AG04450 (cell line): Measurements from ENCODE around the gene ZNHIT1. TPM values are rescaled to one million over a fixed set of nuclear protein-coding genes. Genes with fewer than 3 reads are reported as not detected.

ENCODE experiments used
- CTCF ChIA-PET: fragments of 300-600, 350-600 bp; formaldehyde crosslinking; extraction: SDS; loops from one replicate; lab custom pipeline; 2022; ENCODE audit warnings: antibody characterized with exemption, inconsistent platforms; lab: Charles Lee
- POLR2A ChIA-PET: fragments of 350-600 bp; formaldehyde crosslinking; extraction: SDS; loops from one replicate; lab custom pipeline; 2021; ENCODE audit warnings: antibody characterized with exemption, inconsistent platforms; lab: Yijun Ruan, JAX
- DNase-seq: peaks from one replicate; pipeline ENCODE4 v3.0.0-alpha.2; 2011; ENCODE audit warnings: low read depth, low spot score
- H3K27ac ChIP-seq: one replicate; pipeline ENCODE4 v1.5.1; 2012; ENCODE audit warnings: low read depth, low read length, control low read depth
- H3K27me3 ChIP-seq: one replicate; pipeline ENCODE4 v1.6.0; 2012; ENCODE audit warnings: low read length; ENCODE audit not compliant: control insufficient read depth, insufficient read depth
- H3K4me3 ChIP-seq: 2 replicates; pipeline ENCODE4 v1.5.1; 2011; ENCODE audit warnings: mild to moderate bottlenecking, low read depth, low read length, control low read depth
- H3K9me3 ChIP-seq: 2 replicates; pipeline ENCODE4 v1.5.1; 2012; ENCODE audit warnings: low read length; ENCODE audit not compliant: control insufficient read depth, insufficient read depth
- polyA plus RNA-seq: library from polyadenylated mRNA; depleted of rRNA; stranded (reverse); fragments of >200 nt; gene quantifications from 2 replicates; pipeline ENCODE4 v1.2.3, GENCODE V29; 2011
- TF ChIP-seq, protein P1 (sequence below): IDR thresholded peaks from 2 replicates; pipeline ENCODE4 v1.5.1; 2011; ENCODE audit warnings: low read depth, low read length, control low read depth, inconsistent platforms

Gene ZNHIT1
- polyA plus RNA-seq, 1 experiment, result 36.0 TPM

DNA sequence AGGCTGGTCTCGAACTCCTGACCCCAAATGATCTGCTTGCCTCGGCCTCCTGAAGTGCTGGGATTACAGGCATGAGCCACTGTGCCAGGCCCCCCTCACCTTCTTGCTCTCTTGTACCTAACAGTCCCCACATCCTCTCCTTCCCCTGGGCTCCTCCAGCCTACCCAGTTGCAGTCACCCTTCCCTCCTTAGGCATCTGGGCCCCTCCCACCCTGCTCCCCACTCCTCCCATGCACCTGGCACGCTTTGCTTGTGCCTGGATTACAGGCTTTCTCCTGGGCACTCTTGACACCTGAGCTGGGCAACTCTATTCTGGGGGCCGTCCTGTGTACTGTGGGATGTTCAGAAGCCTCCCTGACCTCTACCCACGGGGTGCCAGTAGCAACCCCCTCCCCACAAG lies 16.7 kb downstream of the ZNHIT1 start:
- Histone ChIP-seq H3K27me3 (no peaks in the 10 kb centered on the region), H3K4me3 (no peak overlapping the region), H3K27ac (no peak overlapping the region), H3K9me3 (no peaks in the 10 kb centered on the region)
- TF ChIP-seq, protein P1, sequence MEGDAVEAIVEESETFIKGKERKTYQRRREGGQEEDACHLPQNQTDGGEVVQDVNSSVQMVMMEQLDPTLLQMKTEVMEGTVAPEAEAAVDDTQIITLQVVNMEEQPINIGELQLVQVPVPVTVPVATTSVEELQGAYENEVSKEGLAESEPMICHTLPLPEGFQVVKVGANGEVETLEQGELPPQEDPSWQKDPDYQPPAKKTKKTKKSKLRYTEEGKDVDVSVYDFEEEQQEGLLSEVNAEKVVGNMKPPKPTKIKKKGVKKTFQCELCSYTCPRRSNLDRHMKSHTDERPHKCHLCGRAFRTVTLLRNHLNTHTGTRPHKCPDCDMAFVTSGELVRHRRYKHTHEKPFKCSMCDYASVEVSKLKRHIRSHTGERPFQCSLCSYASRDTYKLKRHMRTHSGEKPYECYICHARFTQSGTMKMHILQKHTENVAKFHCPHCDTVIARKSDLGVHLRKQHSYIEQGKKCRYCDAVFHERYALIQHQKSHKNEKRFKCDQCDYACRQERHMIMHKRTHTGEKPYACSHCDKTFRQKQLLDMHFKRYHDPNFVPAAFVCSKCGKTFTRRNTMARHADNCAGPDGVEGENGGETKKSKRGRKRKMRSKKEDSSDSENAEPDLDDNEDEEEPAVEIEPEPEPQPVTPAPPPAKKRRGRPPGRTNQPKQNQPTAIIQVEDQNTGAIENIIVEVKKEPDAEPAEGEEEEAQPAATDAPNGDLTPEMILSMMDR, result no peak
- CTCF ChIA-PET, result interaction anchor here (0.7 to 1.1 kb wide), 3 partner anchors 9 to 48 kb away, joined by 3 to 5 read pairs (median 3); partner anchors contain the start of gene ZNHIT1
- POLR2A ChIA-PET, result interaction anchor here (0.6 kb wide), 2 partner anchors 8 to 76 kb away, joined by 3 to 5 read pairs; no protein-coding TSS in a partner anchor
- DNase-seq, result no peak

DNA sequence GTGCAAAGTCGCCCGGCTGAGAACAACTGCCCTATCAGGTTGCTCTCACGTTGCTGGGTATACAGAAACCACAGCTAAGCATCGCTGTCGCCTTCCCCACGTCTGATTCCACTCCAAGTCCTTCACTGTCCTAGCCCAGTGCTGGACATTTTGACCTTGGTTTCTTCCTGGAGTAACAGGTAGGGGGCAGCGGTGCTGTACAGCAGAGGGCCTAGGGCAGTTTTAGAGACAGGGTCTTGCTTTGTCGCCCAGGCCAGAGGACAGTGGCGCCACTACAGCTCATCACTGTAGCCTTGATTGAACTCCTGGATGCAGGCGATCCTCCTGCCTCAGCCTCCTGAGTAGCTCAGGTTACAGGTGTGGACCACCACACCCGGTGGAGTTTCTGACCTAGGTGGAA lies 17.1 kb downstream of the ZNHIT1 start:
- CTCF ChIA-PET, result interaction anchor here (0.7 to 1.1 kb wide), 5 partner anchors 8 to 48 kb away, joined by 3 to 5 read pairs (median 3); partner anchors contain the start of gene ZNHIT1
- Histone ChIP-seq H3K27ac (no peak overlapping the region), H3K4me3 (no peak overlapping the region), H3K9me3 (no peaks in the 10 kb centered on the region), H3K27me3 (no peaks in the 10 kb centered on the region)
- TF ChIP-seq, protein P1, result peak; percentile 35; the same call in 1 of the 2 replicates
- DNase-seq, result no peak
- POLR2A ChIA-PET, result interaction anchor here (0.6 kb wide), 2 partner anchors 9 to 76 kb away, joined by 3 to 5 read pairs; no protein-coding TSS in a partner anchor

DNA sequence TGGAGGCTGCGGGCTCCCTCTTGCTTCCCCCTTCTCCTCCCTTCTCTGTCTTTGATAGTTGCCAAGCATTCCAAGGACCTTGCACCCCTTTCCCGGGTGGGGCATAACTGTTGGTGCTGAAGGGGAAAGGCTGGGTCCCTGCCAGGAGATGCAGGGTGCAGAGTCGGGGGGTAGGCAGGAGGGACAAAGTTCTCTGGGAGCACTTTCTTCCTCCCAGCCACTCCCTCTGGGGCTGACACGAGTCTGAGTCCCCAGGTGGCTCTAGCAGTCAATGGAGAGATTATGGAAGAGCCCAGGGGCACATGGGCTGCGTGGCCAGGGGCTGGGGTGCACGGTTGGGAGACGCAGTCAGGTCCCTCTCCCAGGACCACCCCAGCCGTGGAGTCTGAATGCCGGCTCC lies 17.6 kb downstream of the ZNHIT1 start:
- TF ChIP-seq, protein P1, result no peak
- Histone ChIP-seq H3K27me3 (no peaks in the 10 kb centered on the region), H3K9me3 (no peaks in the 10 kb centered on the region), H3K4me3 (no peak overlapping the region), H3K27ac (no peak overlapping the region)
- no peak for DNase-seq
- ChIA-PET POLR2A (no interaction called here), CTCF (interaction anchor here (1.0 to 1.1 kb wide), 4 partner anchors 8 to 48 kb away, joined by 3 to 5 read pairs (median 3); partner anchors contain the start of gene ZNHIT1)

DNA sequence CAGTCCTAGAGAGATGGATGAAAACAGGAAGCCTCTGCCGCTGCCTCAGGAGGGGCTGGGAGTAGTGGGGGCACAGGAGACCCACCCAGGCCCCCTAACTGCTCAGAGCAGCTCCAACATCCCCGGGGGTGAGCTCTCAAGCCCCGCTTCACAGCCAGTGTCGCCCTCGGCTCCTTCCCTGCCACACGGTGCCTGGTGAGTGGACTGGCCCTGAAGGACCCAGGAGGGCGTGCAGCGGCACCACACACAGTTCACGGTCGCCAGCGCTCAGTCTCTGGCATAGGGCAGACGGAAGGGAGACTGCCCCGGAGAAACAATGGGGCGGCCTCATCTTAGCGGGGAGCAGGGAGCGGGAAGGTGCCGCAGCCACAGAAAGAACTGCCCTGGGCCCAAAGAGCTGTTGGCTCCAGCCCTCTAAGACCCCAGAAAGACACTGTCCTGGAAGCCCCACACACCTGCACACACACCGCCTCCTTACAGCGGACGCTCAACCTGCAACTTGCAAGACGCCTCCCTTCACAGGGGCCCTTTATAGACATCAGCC lies 18.4 kb downstream of the ZNHIT1 start:
- H3K27ac ChIP-seq, result no peak overlapping the region
- ChIA-PET CTCF (interaction anchor here (1.0 to 1.1 kb wide), 2 partner anchors 47 to 92 kb away, joined by 3 read pairs; no protein-coding TSS in a partner anchor), POLR2A (no interaction called here)
- DNase-seq, result no peak
- no peaks in the 10 kb centered on the region for H3K27me3 ChIP-seq
- no peak overlapping the region for H3K4me3 ChIP-seq
- no peaks in the 10 kb centered on the region for H3K9me3 ChIP-seq
- TF ChIP-seq, protein P1, result no peak
